GM23338 (cell line): Measurements from ENCODE around the gene INHBB. TPM values are rescaled to one million over a fixed set of nuclear protein-coding genes. Genes with fewer than 3 reads are reported as not detected.

ENCODE experiments used
- ATAC-seq: fragments of 200-7000 bp; cut with Tn5 transposase; 3 replicates; pipeline ENCODE4 v1.9.1; 2020
- DNase-seq: peaks from one replicate; pipeline ENCODE4 v3.0.0-alpha.2; 2015; ENCODE audit warnings: low spot score
- H2AFZ ChIP-seq: fragments of 200-600 bp; sonication (generic); 2 replicates; pipeline ENCODE4 v1.8.0; 2016; ENCODE audit warnings: antibody characterized with exemption, mild to moderate bottlenecking, moderate library complexity
- H3F3A ChIP-seq: fragments of 200-600 bp; sonication (generic); replicated peaks from 2 replicates; pipeline ENCODE4 v1.8.0; 2017; ENCODE audit warnings: antibody characterized with exemption, mixed run types, low read depth
- H3K27ac ChIP-seq: fragments of 200-600 bp; sonication (generic); 2 replicates; pipeline ENCODE4 v1.6.1; 2016; ENCODE audit warnings: low read depth
- H3K27me3 ChIP-seq: fragments of 200-600 bp; sonication (generic); 2 replicates; pipeline ENCODE4 v1.8.0; 2016; ENCODE audit warnings: mild to moderate bottlenecking, mixed run types, moderate library complexity; ENCODE audit not compliant: insufficient read depth
- H3K36me3 ChIP-seq: fragments of 200-600 bp; sonication (generic); 2 replicates; pipeline ENCODE4 v1.8.0; 2016; ENCODE audit warnings: mild to moderate bottlenecking; ENCODE audit not compliant: insufficient read depth
- H3K4me1 ChIP-seq: fragments of 200-600 bp; sonication (generic); 2 replicates; pipeline ENCODE4 v1.8.0; 2016; ENCODE audit warnings: mild to moderate bottlenecking, moderate library complexity; ENCODE audit not compliant: insufficient read depth
- H3K4me2 ChIP-seq: fragments of 200-600 bp; sonication (generic); 2 replicates; pipeline ENCODE4 v1.7.1; 2017; ENCODE audit warnings: mixed run types
- H3K4me3 ChIP-seq: fragments of 200-600 bp; sonication (generic); 2 replicates; pipeline ENCODE4 v1.6.1; 2016; ENCODE audit warnings: mixed run types
- H3K79me2 ChIP-seq: fragments of 200-600 bp; sonication (generic); replicated peaks from 2 replicates; pipeline ENCODE4 v1.8.0; 2017; ENCODE audit warnings: mild to moderate bottlenecking; ENCODE audit not compliant: insufficient read depth
- H3K9me2 ChIP-seq: fragments of 200-600 bp; sonication (generic); 2 replicates; pipeline ENCODE4 v1.8.0; 2017; ENCODE audit not compliant: insufficient read depth
- H4K20me1 ChIP-seq: fragments of 200-600 bp; sonication (generic); replicated peaks from 2 replicates; pipeline ENCODE4 v1.8.0; 2017; ENCODE audit warnings: mild to moderate bottlenecking; ENCODE audit not compliant: insufficient read depth
- H3K27ac Mint-ChIP-seq: 2 replicates; pipeline ENCODE4 v1.8.0; 2020; ENCODE audit warnings: inconsistent platforms, mild to moderate bottlenecking, moderate library complexity, mixed read lengths
- H3K27me3 Mint-ChIP-seq: 3 replicates; pipeline ENCODE4 v1.8.0; 2022; ENCODE audit warnings: low read depth, mild to moderate bottlenecking, moderate library complexity, mixed read lengths, inconsistent platforms; ENCODE audit not compliant: insufficient read depth, poor library complexity
- H3K36me3 Mint-ChIP-seq: 3 replicates; pipeline ENCODE4 v1.8.0; 2021; ENCODE audit warnings: low read depth, mild to moderate bottlenecking, inconsistent platforms, moderate library complexity, mixed read lengths
- H3K4me1 Mint-ChIP-seq: 3 replicates; pipeline ENCODE4 v1.8.0; 2020; ENCODE audit warnings: mild to moderate bottlenecking, inconsistent platforms, mixed read lengths
- H3K4me3 Mint-ChIP-seq: 3 replicates; pipeline ENCODE4 v1.8.0; 2021; ENCODE audit warnings: moderate library complexity, mild to moderate bottlenecking, inconsistent platforms, mixed read lengths
- H3K9me3 Mint-ChIP-seq: 3 replicates; pipeline ENCODE4 v1.8.0; 2020; ENCODE audit warnings: moderate library complexity, mild to moderate bottlenecking, inconsistent platforms, mixed read lengths
- CREB1 ChIP-seq: fragments of 250-450 bp; sonication (Bioruptor Pico); IDR thresholded peaks from 2 replicates; pipeline ENCODE4 v1.5.0; 2020; ENCODE audit warnings: low read depth, mild to moderate bottlenecking, moderate library complexity
- EZH2 ChIP-seq: fragments of 200-600 bp; sonication (generic); IDR thresholded peaks from one replicate; pipeline ENCODE4 v1.8.0; 2017; ENCODE audit warnings: antibody characterized with exemption, mild to moderate bottlenecking, low read depth; ENCODE audit not compliant: unreplicated experiment
- JUNB ChIP-seq: IDR thresholded peaks from one replicate; pipeline ENCODE4 v1.6.1; 2016; ENCODE audit warnings: antibody characterized with exemption; ENCODE audit not compliant: unreplicated experiment
- NANOG ChIP-seq: IDR thresholded peaks from 2 replicates; pipeline ENCODE4 v1.6.1; 2016; ENCODE audit warnings: antibody characterized with exemption, borderline replicate concordance
- REST ChIP-seq: IDR thresholded peaks from one replicate; pipeline ENCODE4 v1.6.1; 2018; ENCODE audit warnings: antibody characterized with exemption; ENCODE audit not compliant: unreplicated experiment
- STAT1 ChIP-seq: IDR thresholded peaks from one replicate; pipeline ENCODE4 v1.6.1; 2016; ENCODE audit warnings: antibody characterized with exemption; ENCODE audit not compliant: unreplicated experiment
- ZNF331 ChIP-seq: fragments of 250-450 bp; sonication (Bioruptor Pico); IDR thresholded peaks from 2 replicates; pipeline ENCODE4 v1.5.0; 2020; ENCODE audit warnings: low read depth, mild to moderate bottlenecking, moderate library complexity
- polyA plus RNA-seq: library from polyadenylated mRNA; unstranded; fragments of >200 nt; fragmentation: Nextera tagmentation; extraction: Ambion mirVana; gene quantifications from 2 replicates; pipeline ENCODE4 v1.2.1, GENCODE V29; 2016
- total RNA-seq: library from RNA; depleted of rRNA; stranded (reverse); fragments of >200 nt; shearing (Covaris generic); gene quantifications from 2 replicates; pipeline ENCODE4 v1.2.3, GENCODE V29; 2014
- TF ChIP-seq, protein P1 (sequence below), 2 experiments: fragments of 200-600 bp in 1 of 2; sonication (generic) in 1 of 2; conservative IDR thresholded peaks; 2 replicates each; pipeline versions ENCODE4 v1.5.1 to v1.6.1; 2016 to 2017; ENCODE audit warnings: antibody characterized with exemption in 2 of 2, low read depth in 2 of 2, mild to moderate bottlenecking in 2 of 2, moderate library complexity in 1 of 2
- TF ChIP-seq, protein P2 (sequence below): IDR thresholded peaks from 2 replicates; pipeline ENCODE4 v1.6.1; 2016; ENCODE audit warnings: antibody characterized with exemption

Gene INHBB
- total and polyA plus RNA-seq, 2 experiments from 2014 or later: 0.21 TPM; not detected in 1

GRCh38 chr2:120376101-120376500 lies 30.2 kb downstream of the INHBB start:
- Histone ChIP-seq H3K4me3 (no peak overlapping the region), H3K27ac (no peak overlapping the region), H2AFZ (no peak overlapping the region), H4K20me1 (no peaks in the 10 kb centered on the region), H3K79me2 (no peaks in the 10 kb centered on the region), H3K9me2 (no peaks in the 10 kb centered on the region), H3K36me3 (no peaks in the 10 kb centered on the region), H3K4me1 (peaks cover 29% of the 10 kb centered on the region), H3K4me2 (no peak overlapping the region), H3K27me3 (peaks cover 10% of the 10 kb centered on the region; the same call in 1 of the 2 replicates), H3F3A (peaks cover 8% of the 10 kb centered on the region)
- DNase-seq (no peak), ATAC-seq (no peak)
- H3K4me3 Mint-ChIP-seq: no peak overlapping the region
- no peaks in the 10 kb centered on the region; the same call in 2 of the 3 replicates for H3K9me3 Mint-ChIP-seq
- peaks cover 25% of the 10 kb centered on the region for H3K4me1 Mint-ChIP-seq
- peaks cover 19% of the 10 kb centered on the region for H3K27me3 Mint-ChIP-seq
- no peaks in the 10 kb centered on the region for H3K36me3 Mint-ChIP-seq
- TF ChIP-seq STAT1: no peak
- TF ChIP-seq ZNF331 (CRISPR knock-in tag): no peak
- TF ChIP-seq CREB1 (CRISPR knock-in tag): no peak
- TF ChIP-seq NANOG: no peak
- TF ChIP-seq, protein P1, sequence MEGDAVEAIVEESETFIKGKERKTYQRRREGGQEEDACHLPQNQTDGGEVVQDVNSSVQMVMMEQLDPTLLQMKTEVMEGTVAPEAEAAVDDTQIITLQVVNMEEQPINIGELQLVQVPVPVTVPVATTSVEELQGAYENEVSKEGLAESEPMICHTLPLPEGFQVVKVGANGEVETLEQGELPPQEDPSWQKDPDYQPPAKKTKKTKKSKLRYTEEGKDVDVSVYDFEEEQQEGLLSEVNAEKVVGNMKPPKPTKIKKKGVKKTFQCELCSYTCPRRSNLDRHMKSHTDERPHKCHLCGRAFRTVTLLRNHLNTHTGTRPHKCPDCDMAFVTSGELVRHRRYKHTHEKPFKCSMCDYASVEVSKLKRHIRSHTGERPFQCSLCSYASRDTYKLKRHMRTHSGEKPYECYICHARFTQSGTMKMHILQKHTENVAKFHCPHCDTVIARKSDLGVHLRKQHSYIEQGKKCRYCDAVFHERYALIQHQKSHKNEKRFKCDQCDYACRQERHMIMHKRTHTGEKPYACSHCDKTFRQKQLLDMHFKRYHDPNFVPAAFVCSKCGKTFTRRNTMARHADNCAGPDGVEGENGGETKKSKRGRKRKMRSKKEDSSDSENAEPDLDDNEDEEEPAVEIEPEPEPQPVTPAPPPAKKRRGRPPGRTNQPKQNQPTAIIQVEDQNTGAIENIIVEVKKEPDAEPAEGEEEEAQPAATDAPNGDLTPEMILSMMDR (conservative IDR thresholded peaks at IDR 0.05; ENCODE audit: low read depth in 2 of 2): no peak
- TF ChIP-seq JUNB: no peak
- H3K27ac Mint-ChIP-seq: no peak overlapping the region

DNA sequence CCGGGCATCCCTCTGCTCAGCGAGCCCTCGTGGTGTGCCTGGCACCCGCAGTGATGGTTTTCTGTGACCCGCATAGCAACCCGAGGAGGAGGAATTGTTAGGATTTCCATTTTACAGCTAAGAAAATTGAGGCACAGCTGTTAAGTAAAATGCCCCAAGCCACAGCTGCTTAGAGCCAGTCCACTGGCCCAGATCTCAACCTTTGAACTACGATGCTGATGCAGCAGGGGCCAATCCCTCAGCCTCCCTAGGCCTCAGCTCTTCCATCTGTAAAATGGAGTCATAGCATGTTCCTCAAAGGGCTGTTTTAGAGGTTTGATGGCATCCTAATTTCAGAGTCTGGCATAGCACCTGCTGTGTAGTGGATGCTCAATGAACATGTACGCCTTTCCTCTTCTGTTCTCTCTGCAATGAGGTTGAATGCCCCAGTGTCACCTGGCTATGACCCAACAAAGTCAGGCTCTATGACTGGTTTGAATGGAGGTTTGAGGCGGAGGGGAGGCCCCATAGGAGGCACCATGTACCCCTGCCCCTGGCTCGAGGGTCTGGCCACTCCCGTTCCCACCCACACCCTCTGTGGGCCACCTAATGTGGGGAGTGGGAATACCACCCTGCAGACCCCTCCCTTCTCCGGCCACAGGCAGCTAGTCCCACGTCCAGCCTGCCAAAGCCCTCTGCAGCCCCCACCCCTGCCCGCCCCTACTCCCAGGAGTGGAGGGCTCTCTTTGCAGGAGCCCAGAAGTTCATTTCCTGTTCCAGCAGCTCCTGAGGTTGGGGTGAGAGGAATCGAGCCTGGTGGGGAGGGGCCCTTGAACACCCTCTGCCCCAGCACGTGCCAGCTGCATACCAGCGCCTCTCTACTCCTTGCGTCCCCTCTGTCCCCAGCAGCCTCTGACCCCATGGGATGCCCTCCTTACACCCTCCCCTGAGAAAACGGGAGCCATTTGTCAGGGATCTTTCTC lies 31.0 kb downstream of the INHBB start:
- Histone ChIP-seq H3K27ac (no peak overlapping the region), H3K4me2 (no peak overlapping the region), H3K9me2 (no peaks in the 10 kb centered on the region), H3K79me2 (no peaks in the 10 kb centered on the region), H3K4me1 (peaks cover 25% of the 10 kb centered on the region), H3K36me3 (no peaks in the 10 kb centered on the region), H4K20me1 (no peaks in the 10 kb centered on the region), H3K27me3 (peaks cover 10% of the 10 kb centered on the region; the same call in 1 of the 2 replicates), H2AFZ (peak overlapping the region; percentile 18; the same call in 1 of the 2 replicates), H3K4me3 (no peak overlapping the region), H3F3A (peaks cover 8% of the 10 kb centered on the region)
- Mint-ChIP-seq H3K36me3 (no peaks in the 10 kb centered on the region), H3K27me3 (peaks cover 17% of the 10 kb centered on the region), H3K4me3 (no peak overlapping the region), H3K9me3 (no peaks in the 10 kb centered on the region; the same call in 2 of the 3 replicates), H3K4me1 (peaks cover 20% of the 10 kb centered on the region), H3K27ac (no peak overlapping the region)
- ATAC-seq (no peak), DNase-seq (no peak)
- TF ChIP-seq JUNB: no peak
- TF ChIP-seq, protein P1 (conservative IDR thresholded peaks at IDR 0.05; ENCODE audit: low read depth in 2 of 2): no peak
- TF ChIP-seq NANOG: no peak
- TF ChIP-seq, protein P2, sequence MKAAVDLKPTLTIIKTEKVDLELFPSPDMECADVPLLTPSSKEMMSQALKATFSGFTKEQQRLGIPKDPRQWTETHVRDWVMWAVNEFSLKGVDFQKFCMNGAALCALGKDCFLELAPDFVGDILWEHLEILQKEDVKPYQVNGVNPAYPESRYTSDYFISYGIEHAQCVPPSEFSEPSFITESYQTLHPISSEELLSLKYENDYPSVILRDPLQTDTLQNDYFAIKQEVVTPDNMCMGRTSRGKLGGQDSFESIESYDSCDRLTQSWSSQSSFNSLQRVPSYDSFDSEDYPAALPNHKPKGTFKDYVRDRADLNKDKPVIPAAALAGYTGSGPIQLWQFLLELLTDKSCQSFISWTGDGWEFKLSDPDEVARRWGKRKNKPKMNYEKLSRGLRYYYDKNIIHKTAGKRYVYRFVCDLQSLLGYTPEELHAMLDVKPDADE: no peak
- no peak for TF ChIP-seq EZH2
- TF ChIP-seq REST: no peak
- no peak for TF ChIP-seq STAT1
- TF ChIP-seq ZNF331 (CRISPR knock-in tag): no peak
